ENCODE data around the gene TMED8.
A peak's percentile ranks its signal among the peaks of the same experiment; 100 is the strongest.

The TMED8 gene

GRCh38 chr14:77376771-77377501 is at the start of gene TMED8, which contains the start of gene SAMD15:
Gene TMED8 (minus strand): TSS chr14:77377094. CDS start chr14:77377053, 41 bp downstream.
Gene SAMD15 (plus strand): TSS chr14:77377379. CDS start chr14:77377419, 40 bp downstream.
- Histone ChIP-seq H3K27ac (peak within 1 kb of the TSS; percentile 86), H3K9me3 (ENCODE audit: control insufficient read depth, low read length) (no peaks in the 10 kb centered on the region), H3K27me3 (ENCODE audit: control insufficient read depth, insufficient read depth, low read length) (no peaks in the 10 kb centered on the region), H3K4me1 (peaks cover 4% of the 10 kb centered on the region), H2AFZ (peak within 1 kb of the TSS; percentile 83), H3K4me3 (ENCODE audit: low read depth, low read length) (peak within 1 kb of the TSS; percentile 96), H3K9ac (peak within 1 kb of the TSS; percentile 51), H3K4me2 (ENCODE audit: low read length) (peak within 1 kb of the TSS; percentile 89), H3K36me3 (ENCODE audit: control insufficient read depth, insufficient read depth, low read length) (no peaks in the 10 kb centered on the region), H3K79me2 (peaks cover 22% of the 10 kb centered on the region)
- TF ChIP-seq CTCF (IDR thresholded peaks at IDR 0.05) = peak; percentile 49

GRCh38 chr14:77426396-77426795 is 49.5 kb upstream of the TMED8 start:
- no peak overlapping the region for H3K27ac ChIP-seq
- no peaks in the 10 kb centered on the region for H3K36me3 ChIP-seq (ENCODE audit: control insufficient read depth, insufficient read depth, low read length)
- H3K9ac ChIP-seq = no peak overlapping the region
- TF ChIP-seq CTCF (IDR thresholded peaks at IDR 0.05) = no peak
- H3K4me2 ChIP-seq (ENCODE audit: low read length) = no peak overlapping the region
- H3K27me3 ChIP-seq (ENCODE audit: control insufficient read depth, insufficient read depth, low read length) = no peaks in the 10 kb centered on the region
- no peaks in the 10 kb centered on the region for H3K4me1 ChIP-seq
- H3K9me3 ChIP-seq (ENCODE audit: control insufficient read depth, low read length) = no peaks in the 10 kb centered on the region
- H3K79me2 ChIP-seq = no peaks in the 10 kb centered on the region
- H3K4me3 ChIP-seq (ENCODE audit: low read depth, low read length) = no peak overlapping the region
- H2AFZ ChIP-seq = no peak overlapping the region

GRCh38 chr14:77424862-77425261 is 48.0 kb upstream of the TMED8 start:
- Histone ChIP-seq H3K4me3 (ENCODE audit: low read depth, low read length) (no peak overlapping the region), H3K27me3 (ENCODE audit: control insufficient read depth, insufficient read depth, low read length) (no peaks in the 10 kb centered on the region), H3K79me2 (no peaks in the 10 kb centered on the region), H3K9ac (no peak overlapping the region), H2AFZ (no peak overlapping the region), H3K4me1 (no peaks in the 10 kb centered on the region), H3K9me3 (ENCODE audit: control insufficient read depth, low read length) (no peaks in the 10 kb centered on the region), H3K36me3 (ENCODE audit: control insufficient read depth, insufficient read depth, low read length) (peaks cover 2% of the 10 kb centered on the region), H3K27ac (no peak overlapping the region), H3K4me2 (ENCODE audit: low read length) (no peak overlapping the region)
- no peak for TF ChIP-seq CTCF (IDR thresholded peaks at IDR 0.05)

GRCh38 chr14:77423423-77423822 is 46.5 kb upstream of the TMED8 start, which contains the start of gene NOXRED1:
Gene NOXRED1 (minus strand): TSS chr14:77423523. CDS start chr14:77422889, 634 bp downstream.
- no peak within 1 kb of the TSS for H3K27ac ChIP-seq
- no peak within 1 kb of the TSS for H2AFZ ChIP-seq
- H3K4me1 ChIP-seq = no peaks in the 10 kb centered on the region
- no peaks in the 10 kb centered on the region for H3K27me3 ChIP-seq (ENCODE audit: control insufficient read depth, insufficient read depth, low read length)
- no peak within 1 kb of the TSS for H3K4me3 ChIP-seq (ENCODE audit: low read depth, low read length)
- H3K4me2 ChIP-seq (ENCODE audit: low read length) = no peak within 1 kb of the TSS
- no peak for TF ChIP-seq CTCF (IDR thresholded peaks at IDR 0.05)
- no peak within 1 kb of the TSS for H3K9ac ChIP-seq
- peaks cover 2% of the 10 kb centered on the region for H3K36me3 ChIP-seq (ENCODE audit: control insufficient read depth, insufficient read depth, low read length)
- no peaks in the 10 kb centered on the region for H3K9me3 ChIP-seq (ENCODE audit: control insufficient read depth, low read length)
- no peaks in the 10 kb centered on the region for H3K79me2 ChIP-seq

- Histone ChIP-seq H3K79me2 (no peaks in the 10 kb centered on the region), H3K27ac (no peak overlapping the region), H3K4me1 (no peaks in the 10 kb centered on the region), H3K36me3 (ENCODE audit: control insufficient read depth, insufficient read depth, low read length) (peaks cover 2% of the 10 kb centered on the region), H3K27me3 (ENCODE audit: control insufficient read depth, insufficient read depth, low read length) (no peaks in the 10 kb centered on the region), H3K4me2 (ENCODE audit: low read length) (no peak overlapping the region), H3K9ac (no peak overlapping the region), H2AFZ (no peak overlapping the region), H3K9me3 (ENCODE audit: control insufficient read depth, low read length) (no peaks in the 10 kb centered on the region), H3K4me3 (ENCODE audit: low read depth, low read length) (no peak overlapping the region)
- no peak for TF ChIP-seq CTCF (IDR thresholded peaks at IDR 0.05)
Measured at GRCh38 chr14:77421201-77421600, 44.3 kb upstream of the TMED8 start.

Measured in parathyroid adenoma (tissue), 2 donors.